MM.1S (cell line): ENCODE measurements around the gene MACIR.

ENCODE experiments used
- DNase-seq: peaks from one replicate; pipeline ENCODE4 v3.0.0-alpha.2; 2015
- H2AFZ ChIP-seq: fragments of 300-600 bp; sonication (generic); 2 replicates; pipeline ENCODE4 v1.6.0; 2016; ENCODE audit warnings: antibody characterized with exemption, low read length
- H3F3A ChIP-seq: fragments of 300-600 bp; sonication (generic); 2 replicates; pipeline ENCODE4 v1.6.1; 2016; ENCODE audit warnings: mild to moderate bottlenecking, antibody characterized with exemption, low read length, moderate library complexity, mixed read lengths; ENCODE audit not compliant: insufficient read depth
- H3K27ac ChIP-seq: fragments of 300-600 bp; sonication (generic); 2 replicates; pipeline ENCODE4 v1.5.1; 2016; ENCODE audit warnings: mild to moderate bottlenecking, low read length
- H3K27me3 ChIP-seq: fragments of 300-600 bp; sonication (generic); replicated peaks from 2 replicates; pipeline ENCODE4 v1.6.0; 2016; ENCODE audit warnings: low read length; ENCODE audit not compliant: insufficient read depth
- H3K36me3 ChIP-seq: fragments of 300-600 bp; sonication (generic); replicated peaks from 2 replicates; pipeline ENCODE4 v1.6.1; 2016; ENCODE audit warnings: mild to moderate bottlenecking, low read length, mixed read lengths; ENCODE audit not compliant: insufficient read depth
- H3K4me1 ChIP-seq: fragments of 300-600 bp; sonication (generic); 2 replicates; pipeline ENCODE4 v1.6.1; 2016; ENCODE audit warnings: low read length, mixed read lengths
- H3K4me2 ChIP-seq: fragments of 300-600 bp; sonication (generic); 2 replicates; pipeline ENCODE4 v1.6.0; 2016; ENCODE audit warnings: low read depth, low read length
- H3K4me3 ChIP-seq: fragments of 300-600 bp; sonication (generic); 2 replicates; pipeline ENCODE4 v1.5.1; 2016; ENCODE audit warnings: low read length, mixed read lengths
- H3K79me2 ChIP-seq: fragments of 300-600 bp; sonication (generic); 2 replicates; pipeline ENCODE4 v1.6.1; 2016; ENCODE audit warnings: mixed run types, low read length, mixed read lengths
- H3K9ac ChIP-seq: fragments of 300-600 bp; sonication (generic); 2 replicates; pipeline ENCODE4 v1.6.1; 2016; ENCODE audit warnings: low read length, mixed read lengths
- H3K9me2 ChIP-seq: fragments of 300-600 bp; sonication (generic); replicated peaks from 2 replicates; pipeline ENCODE4 v1.6.1; 2016; ENCODE audit warnings: mild to moderate bottlenecking, low read length, mixed read lengths; ENCODE audit not compliant: insufficient read depth
- H3K9me3 ChIP-seq: fragments of 300-600 bp; sonication (generic); replicated peaks from 2 replicates; pipeline ENCODE4 v1.6.1; 2016; ENCODE audit warnings: mild to moderate bottlenecking, low read length, mixed read lengths; ENCODE audit not compliant: insufficient read depth
- H4K20me1 ChIP-seq: fragments of 300-600 bp; sonication (generic); 2 replicates; pipeline ENCODE4 v1.6.1; 2016; ENCODE audit warnings: mild to moderate bottlenecking, low read length, moderate library complexity, mixed read lengths; ENCODE audit not compliant: insufficient read depth
- CTCF ChIP-seq: fragments of 300-600 bp; sonication (generic); IDR thresholded peaks from 2 replicates; pipeline ENCODE4 v1.5.1; 2016; ENCODE audit warnings: antibody characterized with exemption, low read length, mixed read lengths
- EZH2 ChIP-seq: fragments of 300-600 bp; sonication (generic); optimal IDR thresholded peaks from 2 replicates; pipeline ENCODE3; 2017; ENCODE audit warnings: low read depth, mild to moderate bottlenecking, antibody characterized with exemption, low read length, mixed read lengths
- EZH2phosphoT487 ChIP-seq: fragments of 300-600 bp; sonication (generic); IDR thresholded peaks from 2 replicates; pipeline ENCODE4 v1.6.1; 2018; ENCODE audit warnings: antibody characterized with exemption, low read length

The MACIR gene

DNA sequence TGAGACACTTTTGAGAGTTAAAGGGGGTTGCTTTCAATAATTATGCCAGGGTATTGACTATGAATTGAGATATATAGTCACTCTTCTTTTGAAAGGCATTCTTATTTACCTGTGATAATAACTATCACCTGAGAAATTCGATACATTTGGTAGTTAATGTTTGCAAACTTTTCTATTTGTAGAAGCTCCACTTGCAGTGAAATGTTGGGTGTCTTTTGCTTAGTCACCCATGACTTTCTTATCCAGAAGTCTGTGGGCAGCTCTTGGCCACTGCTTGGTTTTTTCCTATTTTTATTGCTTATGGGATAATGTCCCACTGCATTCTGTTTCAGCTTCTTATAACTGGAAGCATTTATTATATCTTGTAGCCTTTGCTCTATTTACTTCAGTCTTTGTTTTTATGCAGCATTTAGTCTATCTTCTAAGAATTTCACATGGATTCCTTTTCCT, 3.9 kb downstream of the MACIR start:
- peaks cover 81% of the 10 kb centered on the region for H3K79me2 ChIP-seq
- H4K20me1 ChIP-seq: 0 out of 2 replicates have a peak, but pooled peaks cover 7% of the 10 kb centered on the region
- H3K9me2 ChIP-seq: no peaks in the 10 kb centered on the region
- peaks cover 9% of the 10 kb centered on the region for H3K4me1 ChIP-seq
- no peak overlapping the region for H3K4me2 ChIP-seq
- H3K9me3 ChIP-seq: no peaks in the 10 kb centered on the region
- peaks cover 13% of the 10 kb centered on the region; the same call in 1 of the 2 replicates for H3F3A ChIP-seq
- H3K27ac ChIP-seq: no peak overlapping the region
- no peak overlapping the region for H3K4me3 ChIP-seq
- no peak overlapping the region for H3K9ac ChIP-seq
- no peak for TF ChIP-seq EZH2
- no peak for TF ChIP-seq EZH2phosphoT487
- no peak for TF ChIP-seq CTCF
- H3K27me3 ChIP-seq: no peaks in the 10 kb centered on the region
- no peak overlapping the region for H2AFZ ChIP-seq
- H3K36me3 ChIP-seq: peaks cover 5% of the 10 kb centered on the region; the same call in 1 of the 2 replicates
- no peak for DNase-seq

DNA sequence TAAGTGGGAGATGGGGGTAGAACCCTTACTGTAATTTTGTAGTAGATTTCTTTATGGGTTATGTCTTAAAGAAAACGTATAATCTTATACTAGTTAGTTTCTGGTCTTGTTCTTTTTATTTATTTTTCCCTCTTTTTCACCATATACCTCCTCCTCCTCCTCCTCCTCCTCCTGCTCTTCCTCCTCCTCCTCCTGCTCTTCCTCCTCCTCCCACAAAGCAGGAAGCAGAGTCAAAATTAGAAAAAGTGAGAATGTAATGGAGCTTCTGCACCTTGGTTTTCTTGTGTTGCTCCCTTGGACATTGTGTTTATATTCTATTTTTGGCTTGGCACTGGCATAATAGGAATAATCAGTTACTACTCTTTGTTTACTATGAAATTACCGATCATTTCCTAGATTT, 4.5 kb downstream of the MACIR start:
- Histone ChIP-seq H3K27me3 (no peaks in the 10 kb centered on the region), H3F3A (peaks cover 13% of the 10 kb centered on the region; the same call in 1 of the 2 replicates), H3K4me1 (peaks cover 9% of the 10 kb centered on the region), H3K4me3 (no peak overlapping the region), H3K9me2 (no peaks in the 10 kb centered on the region), H4K20me1 (0 out of 2 replicates have a peak, but pooled peaks cover 7% of the 10 kb centered on the region), H2AFZ (no peak overlapping the region), H3K9me3 (no peaks in the 10 kb centered on the region), H3K36me3 (peaks cover 11% of the 10 kb centered on the region; the same call in 1 of the 2 replicates), H3K79me2 (peaks cover 87% of the 10 kb centered on the region), H3K4me2 (no peak overlapping the region), H3K27ac (no peak overlapping the region), H3K9ac (no peak overlapping the region)
- DNase-seq: no peak
- TF ChIP-seq EZH2phosphoT487 (no peak), CTCF (no peak), EZH2 (no peak)

GRCh38 chr5:103264508-103264907, 5.9 kb downstream of the MACIR start:
- DNase-seq: no peak
- H3K9ac ChIP-seq: no peak overlapping the region
- H3K9me3 ChIP-seq: no peaks in the 10 kb centered on the region
- H3K9me2 ChIP-seq: no peaks in the 10 kb centered on the region
- peaks cover 9% of the 10 kb centered on the region for H3K4me1 ChIP-seq
- H3K36me3 ChIP-seq: peaks cover 11% of the 10 kb centered on the region; the same call in 1 of the 2 replicates
- H3K4me2 ChIP-seq: no peak overlapping the region
- no peak overlapping the region for H2AFZ ChIP-seq
- H3K79me2 ChIP-seq: peaks cover 100% of the 10 kb centered on the region
- no peaks in the 10 kb centered on the region for H3K27me3 ChIP-seq
- H4K20me1 ChIP-seq: 0 out of 2 replicates have a peak, but pooled peaks cover 7% of the 10 kb centered on the region
- H3K4me3 ChIP-seq: no peak overlapping the region
- no peak for TF ChIP-seq EZH2
- TF ChIP-seq CTCF: no peak
- TF ChIP-seq EZH2phosphoT487: no peak
- H3K27ac ChIP-seq: no peak overlapping the region
- H3F3A ChIP-seq: 0 out of 2 replicates have a peak, but pooled peaks cover 9% of the 10 kb centered on the region
